Measurements from ENCODE around the gene TIMM8A.
"Not testable (repeated sequence)": the region's sequence is repeated elsewhere in the genome, so short reads cannot be mapped to it uniquely, and the experiment has no call there.

The TIMM8A gene

DNA sequence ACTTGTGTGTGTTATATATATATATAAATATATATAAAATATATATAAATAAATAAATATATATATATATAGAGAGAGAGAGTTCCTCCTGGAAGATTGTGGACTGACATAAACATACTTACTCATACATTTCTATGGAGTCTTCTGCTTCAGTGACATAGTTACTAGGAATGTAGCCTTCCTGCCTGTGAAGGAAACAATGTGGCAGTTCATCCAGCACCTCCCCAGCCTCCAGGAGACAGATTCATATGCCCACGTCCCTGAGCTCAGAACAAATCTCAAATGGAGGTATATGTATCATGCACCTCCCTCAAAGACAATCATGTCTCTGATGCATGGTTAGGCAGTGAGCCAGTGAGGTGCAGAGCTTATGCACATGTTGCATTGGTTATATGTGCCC, 11.4 kb upstream of the TIMM8A start:
- DNase-seq (ENCODE audit: low spot score): no peak

DNA sequence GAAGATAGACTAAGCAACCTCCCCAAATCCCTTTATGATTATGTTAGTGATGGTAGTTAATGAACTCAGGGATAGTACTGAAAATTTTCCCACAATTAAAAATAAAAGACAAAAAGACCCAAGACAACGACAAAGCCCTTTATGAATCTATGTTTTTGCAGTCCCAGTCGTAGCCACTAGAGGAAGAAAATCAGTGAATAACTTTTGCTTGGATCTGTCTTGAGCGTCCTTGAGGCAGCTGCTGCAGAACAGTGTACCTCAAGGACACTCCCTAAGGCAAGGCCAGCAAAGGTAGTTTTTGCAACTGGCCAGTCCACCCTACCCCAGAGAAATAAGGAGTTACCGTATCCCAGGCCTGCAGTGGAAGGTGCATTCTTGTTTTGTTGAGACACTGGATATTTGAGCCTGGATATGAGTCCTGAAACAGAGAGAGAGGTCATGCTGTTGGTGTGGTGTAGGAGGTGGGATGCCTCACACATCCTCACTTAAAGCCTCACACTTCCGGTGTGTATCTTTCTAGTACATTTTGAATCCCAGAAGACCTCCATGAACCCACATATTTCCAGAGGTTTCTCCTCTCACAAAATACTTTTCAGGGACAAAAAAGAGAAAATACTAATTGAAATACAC, 8.7 kb upstream of the TIMM8A start:
- peak; percentile 5 for DNase-seq (ENCODE audit: low spot score)

DNA sequence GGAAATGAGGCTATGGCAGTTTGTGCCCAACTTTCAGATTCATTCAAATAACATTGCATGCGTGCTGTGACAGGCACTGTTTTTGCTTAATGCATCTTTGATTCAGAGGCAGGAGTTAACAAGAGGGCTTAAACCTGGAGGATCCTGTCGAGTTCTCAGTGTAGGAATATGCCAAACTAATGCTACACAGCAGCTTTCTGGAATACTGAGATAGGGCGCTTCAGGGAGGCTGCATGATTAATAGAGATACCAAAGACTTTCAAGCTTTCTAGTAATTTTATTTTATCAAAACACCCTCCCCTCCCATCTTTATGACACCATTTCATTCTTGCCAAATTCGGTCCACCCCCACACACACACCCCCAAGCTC, 636 bp upstream of the TIMM8A start:
- no peak for DNase-seq (ENCODE audit: low spot score)

DNA sequence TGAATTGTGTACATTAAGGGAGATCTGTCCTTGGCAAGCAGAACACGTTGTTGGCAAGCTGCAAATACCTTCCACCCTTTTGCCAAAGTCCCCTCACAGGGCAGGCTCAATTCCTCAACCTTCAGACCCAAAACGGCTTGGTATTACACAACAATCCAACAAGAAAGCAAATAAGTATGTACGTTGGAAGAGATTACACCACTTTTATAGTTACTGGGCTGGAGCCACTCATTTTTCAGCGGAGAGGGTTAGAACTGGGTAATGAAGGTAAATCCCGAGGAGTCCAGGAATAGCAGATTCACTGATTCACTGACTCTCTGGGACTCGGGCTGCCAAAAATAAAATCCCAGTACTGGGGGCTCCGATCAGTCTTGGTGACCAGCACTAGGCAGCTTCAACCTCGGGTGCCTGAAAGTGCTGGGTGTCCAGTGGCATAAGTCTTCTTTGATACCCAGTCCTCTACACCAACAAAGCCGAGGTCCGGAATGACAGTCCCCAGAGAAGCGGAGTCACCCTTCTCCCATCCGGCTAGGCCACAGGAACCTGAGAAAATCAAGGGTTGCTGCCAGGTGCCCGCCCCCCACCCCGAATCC, 587 bp downstream of the TIMM8A start:
- DNase-seq (ENCODE audit: low spot score): peak; percentile 28

DNA sequence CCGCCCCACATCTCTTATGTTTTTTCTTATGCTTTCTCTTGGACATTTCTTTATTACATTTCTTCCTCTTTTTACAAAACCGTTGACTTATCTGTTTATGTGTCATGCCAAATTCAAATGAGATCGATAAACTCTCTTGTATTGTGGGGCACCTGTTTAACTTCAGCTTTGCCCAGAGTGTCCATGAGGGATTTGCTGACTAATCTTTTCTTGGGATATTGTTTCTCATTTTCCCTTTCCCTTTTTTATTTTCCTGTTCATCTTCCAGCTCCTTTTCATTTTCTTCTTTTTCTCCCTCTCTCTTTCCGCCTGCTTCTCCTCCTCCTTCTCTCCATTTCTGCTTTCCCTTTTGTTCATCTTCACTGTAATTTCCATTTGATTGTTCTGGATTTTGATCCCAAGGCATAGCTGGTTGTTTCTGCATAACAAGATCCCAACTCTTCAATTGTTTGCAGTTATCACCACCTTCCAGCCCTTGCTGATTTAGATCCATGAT, 10.7 kb downstream of the TIMM8A start:
- no peak for DNase-seq (ENCODE audit: low spot score)

DNA sequence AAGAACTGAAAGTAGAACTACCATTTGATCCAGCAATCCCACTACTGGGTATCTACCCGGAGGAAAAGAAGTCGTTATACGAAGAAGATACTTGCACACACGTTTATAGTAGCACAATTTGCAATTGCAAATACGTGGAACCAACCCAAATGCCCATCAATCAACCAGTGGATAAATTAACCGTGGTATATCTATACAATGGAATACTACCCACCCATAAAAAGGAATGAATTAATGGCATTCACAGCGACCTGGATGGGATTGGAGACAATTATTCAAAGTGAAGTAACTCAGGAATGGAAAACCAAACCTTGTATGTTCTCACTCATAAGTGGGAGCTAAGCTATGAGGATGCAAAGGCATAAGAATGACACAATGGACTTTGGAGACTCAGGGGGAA, 14.2 kb downstream of the TIMM8A start:
- not testable (repeated sequence) for DNase-seq (ENCODE audit: low spot score)

DNA sequence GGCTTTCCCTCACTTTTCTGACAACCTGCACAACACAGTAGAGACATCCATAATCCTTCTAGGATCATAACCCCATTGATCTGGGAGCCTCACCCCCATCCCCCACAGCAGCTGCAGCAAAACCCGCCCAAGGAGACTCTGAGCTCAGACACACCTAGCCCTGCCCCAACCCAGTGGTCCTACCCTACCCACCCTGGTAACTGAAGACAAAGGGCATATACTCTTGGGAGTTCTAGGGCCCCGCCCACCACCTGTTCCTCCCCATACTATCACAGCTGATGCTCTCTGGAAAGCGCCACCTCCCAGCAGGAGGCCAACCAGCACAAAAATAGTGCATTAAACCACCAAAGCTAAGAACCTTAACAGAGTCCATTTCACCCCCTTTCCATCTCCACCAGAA, 21.9 kb downstream of the TIMM8A start:
- not testable (repeated sequence) for DNase-seq (ENCODE audit: low spot score)

DNA sequence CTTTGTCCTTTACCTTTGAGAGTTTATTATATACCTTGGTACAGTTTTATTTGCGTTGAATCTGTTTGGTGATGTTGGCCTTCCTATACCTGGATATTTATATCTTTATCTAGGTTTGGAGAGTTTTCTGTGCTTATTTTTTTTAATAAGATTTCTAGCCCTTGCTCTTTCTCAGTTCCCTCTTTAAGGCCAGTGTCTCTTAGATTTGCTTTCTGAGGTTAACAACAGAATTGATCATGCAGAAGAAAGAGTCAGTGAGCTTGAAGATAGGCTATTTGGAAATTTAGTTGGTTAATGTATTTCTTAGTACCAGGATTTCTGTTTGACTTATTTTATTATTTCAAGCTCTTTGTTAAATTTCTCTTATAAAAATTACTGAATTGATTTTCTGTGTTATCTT, 44.8 kb downstream of the TIMM8A start:
- no peak for DNase-seq (ENCODE audit: low spot score)

All from iPS-NIHi11 (cell line).